HFFc6 (cell line): ENCODE data around the gene NGEF. TPM values are rescaled to one million over a fixed set of nuclear protein-coding genes. Genes with fewer than 3 reads are reported as not detected.

Experiments used
- DNase-seq: peaks from one replicate; pipeline ENCODE4 v3.0.0-alpha.2; 2018
- H3K27ac Mint-ChIP-seq: 2 replicates; pipeline ENCODE4 v1.8.0; 2020; ENCODE audit warnings: mild to moderate bottlenecking, mixed read lengths
- H3K27me3 Mint-ChIP-seq: 2 replicates; pipeline ENCODE4 v1.8.0; 2021; ENCODE audit warnings: mild to moderate bottlenecking, moderate library complexity, mixed read lengths; ENCODE audit not compliant: insufficient read depth
- H3K36me3 Mint-ChIP-seq: 2 replicates; pipeline ENCODE4 v1.8.0; 2021; ENCODE audit warnings: low read depth, mixed read lengths
- H3K4me1 Mint-ChIP-seq: 2 replicates; pipeline ENCODE4 v1.8.0; 2020; ENCODE audit warnings: low read depth, mixed read lengths
- H3K4me3 Mint-ChIP-seq: 2 replicates; pipeline ENCODE4 v1.8.0; 2020; ENCODE audit warnings: mild to moderate bottlenecking, moderate library complexity, mixed read lengths
- H3K9me3 Mint-ChIP-seq: 2 replicates; pipeline ENCODE4 v1.8.0; 2020; ENCODE audit warnings: mild to moderate bottlenecking, mixed read lengths
- CTCF ChIP-seq: fragments of 200-600 bp; sonication (generic); IDR thresholded peaks from 2 replicates; pipeline ENCODE4 v1.5.0; 2021; ENCODE audit warnings: antibody characterized with exemption, mild to moderate bottlenecking
- total RNA-seq, 6 experiments: library from RNA; stranded (reverse); fragmentation: NEBNext Ultra II Directional; extraction: Animal tissue kit (Norgen Biotek cat#: 25700); gene quantifications; 2 replicates in 1 of 6; 3 replicates in 5 of 6; pipeline ENCODE4 v1.2.3, GENCODE V29; 2021

The NGEF gene
- total RNA-seq, 6 experiments from 2014 or later: 0.20 to 0.36 (median 0.28) TPM; not detected in 3

GRCh38 chr2:232955856-232956255 lies 57.2 kb downstream of the NGEF start:
- Mint-ChIP-seq H3K36me3 (no peaks in the 10 kb centered on the region), H3K27ac (no peak overlapping the region), H3K9me3 (peaks cover 4% of the 10 kb centered on the region; the same call in 1 of the 2 replicates), H3K4me3 (no peak overlapping the region), H3K4me1 (no peaks in the 10 kb centered on the region; the same call in 1 of the 2 replicates), H3K27me3 (peaks cover 21% of the 10 kb centered on the region)
- TF ChIP-seq CTCF: no peak
- no peak for DNase-seq

- no peak for TF ChIP-seq CTCF
- H3K4me3 Mint-ChIP-seq: no peak overlapping the region
- H3K27ac Mint-ChIP-seq: no peak overlapping the region
- H3K36me3 Mint-ChIP-seq: no peaks in the 10 kb centered on the region
- no peak for DNase-seq
- H3K27me3 Mint-ChIP-seq: peaks cover 21% of the 10 kb centered on the region
- peaks cover 4% of the 10 kb centered on the region; the same call in 1 of the 2 replicates for H3K9me3 Mint-ChIP-seq
- H3K4me1 Mint-ChIP-seq: no peaks in the 10 kb centered on the region; the same call in 1 of the 2 replicates
Measured at GRCh38 chr2:232954691-232955090, 58.4 kb downstream of the NGEF start.

GRCh38 chr2:232951891-232952290 lies 61.2 kb downstream of the NGEF start:
- Mint-ChIP-seq H3K27ac (no peak overlapping the region), H3K4me1 (no peaks in the 10 kb centered on the region; the same call in 1 of the 2 replicates), H3K4me3 (no peak overlapping the region), H3K27me3 (peaks cover 14% of the 10 kb centered on the region), H3K36me3 (no peaks in the 10 kb centered on the region), H3K9me3 (no peaks in the 10 kb centered on the region)
- no peak for TF ChIP-seq CTCF
- DNase-seq: no peak

GRCh38 chr2:232951181-232951580 lies 61.9 kb downstream of the NGEF start:
- no peak for DNase-seq
- no peaks in the 10 kb centered on the region; the same call in 1 of the 2 replicates for H3K4me1 Mint-ChIP-seq
- H3K4me3 Mint-ChIP-seq: no peak overlapping the region
- H3K27ac Mint-ChIP-seq: no peak overlapping the region
- no peaks in the 10 kb centered on the region for H3K36me3 Mint-ChIP-seq
- no peak for TF ChIP-seq CTCF
- H3K9me3 Mint-ChIP-seq: no peaks in the 10 kb centered on the region
- H3K27me3 Mint-ChIP-seq: peaks cover 14% of the 10 kb centered on the region

- no peak overlapping the region for H3K27ac Mint-ChIP-seq
- H3K27me3 Mint-ChIP-seq: peaks cover 11% of the 10 kb centered on the region
- H3K9me3 Mint-ChIP-seq: no peaks in the 10 kb centered on the region
- DNase-seq: no peak
- TF ChIP-seq CTCF: no peak
- H3K4me3 Mint-ChIP-seq: no peak overlapping the region
- no peaks in the 10 kb centered on the region; the same call in 1 of the 2 replicates for H3K4me1 Mint-ChIP-seq
- no peaks in the 10 kb centered on the region for H3K36me3 Mint-ChIP-seq
Measured at GRCh38 chr2:232950751-232951150, 62.3 kb downstream of the NGEF start.

- TF ChIP-seq CTCF: no peak
- Mint-ChIP-seq H3K4me3 (no peak overlapping the region), H3K27ac (no peak overlapping the region), H3K36me3 (no peaks in the 10 kb centered on the region), H3K4me1 (no peaks in the 10 kb centered on the region; the same call in 1 of the 2 replicates), H3K27me3 (peaks cover 6% of the 10 kb centered on the region), H3K9me3 (no peaks in the 10 kb centered on the region)
- no peak for DNase-seq
Measured at GRCh38 chr2:232949016-232949415, 64.0 kb downstream of the NGEF start.
